PC-9 (cell line): ENCODE results near the gene SLC22A23.

Experiments
- EZH2 ChIP-seq: fragments of 200-600 bp; sonication (generic); IDR thresholded peaks from 2 replicates; pipeline ENCODE4 v1.8.0; 2017; ENCODE audit warnings: antibody characterized with exemption, low read depth
- TF ChIP-seq, protein P1 (sequence below): fragments of 200-600 bp; sonication (generic); conservative IDR thresholded peaks from 2 replicates; pipeline ENCODE4 v1.6.1; 2017; ENCODE audit warnings: mixed run types, antibody characterized with exemption, mild to moderate bottlenecking, moderate library complexity

DNA sequence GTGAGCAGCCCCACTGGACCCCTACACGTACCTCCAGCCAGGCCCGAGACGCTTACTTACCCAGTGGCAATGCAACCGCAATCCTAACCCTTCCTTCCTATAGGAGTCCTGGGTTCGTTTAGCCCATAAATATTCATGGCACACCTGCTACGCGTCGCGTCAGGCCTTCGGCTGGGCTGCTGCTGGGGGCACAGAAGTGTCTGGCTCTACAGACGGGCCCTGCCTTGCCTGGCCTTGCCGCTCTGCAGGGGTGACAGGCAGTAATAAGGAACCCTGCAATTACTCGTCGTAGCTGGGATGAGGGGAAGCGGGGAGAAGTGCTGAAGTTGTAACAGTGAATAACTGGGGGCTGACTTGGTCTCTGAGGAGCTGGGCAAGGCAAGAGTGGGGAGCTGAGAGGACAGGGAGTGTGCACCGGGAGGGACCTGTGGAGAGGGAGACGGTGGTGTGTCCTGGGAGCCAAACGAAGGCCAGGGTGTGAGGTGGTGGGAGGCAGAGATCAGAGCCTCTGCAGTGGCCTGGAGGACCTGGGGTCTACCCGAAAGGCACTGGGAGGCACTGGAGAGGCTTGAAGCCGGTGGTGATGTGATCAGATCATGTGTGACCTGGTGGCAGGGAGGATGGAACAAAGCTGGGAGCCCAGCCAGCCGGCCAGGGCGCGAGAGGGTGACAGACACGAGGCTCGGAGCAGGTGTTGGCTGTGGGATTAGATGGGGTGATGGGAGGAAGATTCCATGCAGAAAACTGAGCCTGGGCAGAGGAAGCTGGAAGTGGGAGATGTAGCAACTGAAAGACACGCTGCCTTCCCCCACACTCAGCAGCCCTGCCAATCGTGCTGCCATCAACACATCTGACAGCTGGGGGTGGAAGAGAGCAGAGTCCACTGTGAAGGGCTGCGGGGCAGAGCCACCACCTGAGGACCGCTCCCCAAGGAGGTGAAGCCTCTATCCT, 161.7 kb downstream of the SLC22A23 start:
- TF ChIP-seq, protein P1, sequence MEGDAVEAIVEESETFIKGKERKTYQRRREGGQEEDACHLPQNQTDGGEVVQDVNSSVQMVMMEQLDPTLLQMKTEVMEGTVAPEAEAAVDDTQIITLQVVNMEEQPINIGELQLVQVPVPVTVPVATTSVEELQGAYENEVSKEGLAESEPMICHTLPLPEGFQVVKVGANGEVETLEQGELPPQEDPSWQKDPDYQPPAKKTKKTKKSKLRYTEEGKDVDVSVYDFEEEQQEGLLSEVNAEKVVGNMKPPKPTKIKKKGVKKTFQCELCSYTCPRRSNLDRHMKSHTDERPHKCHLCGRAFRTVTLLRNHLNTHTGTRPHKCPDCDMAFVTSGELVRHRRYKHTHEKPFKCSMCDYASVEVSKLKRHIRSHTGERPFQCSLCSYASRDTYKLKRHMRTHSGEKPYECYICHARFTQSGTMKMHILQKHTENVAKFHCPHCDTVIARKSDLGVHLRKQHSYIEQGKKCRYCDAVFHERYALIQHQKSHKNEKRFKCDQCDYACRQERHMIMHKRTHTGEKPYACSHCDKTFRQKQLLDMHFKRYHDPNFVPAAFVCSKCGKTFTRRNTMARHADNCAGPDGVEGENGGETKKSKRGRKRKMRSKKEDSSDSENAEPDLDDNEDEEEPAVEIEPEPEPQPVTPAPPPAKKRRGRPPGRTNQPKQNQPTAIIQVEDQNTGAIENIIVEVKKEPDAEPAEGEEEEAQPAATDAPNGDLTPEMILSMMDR = no peak
- TF ChIP-seq EZH2 = no peak
